Measurements from ENCODE around the gene SPSB4. TPM values are rescaled to one million over a fixed set of nuclear protein-coding genes. Genes with fewer than 3 reads are reported as not detected.

The SPSB4 gene
- 10 to 100 TPM in 3 of 7 donors, 1 to 10 TPM in 4; 5.5 to 10.7 (median 6.5) TPM for total RNA-seq
- polyA plus RNA-seq = 1 to 10 TPM in 1 of 3 donors, under 1 TPM in 2; 0.87 to 2.5 (median 0.91) TPM
- long read RNA-seq, donor 1, partial matches to known transcripts = 0 of 1 reads
- long read RNA-seq, donor 1, other reads (novel, unspliced or antisense) = 0 of 1 reads
- long read RNA-seq, donor 2 = 0 reads

DNA sequence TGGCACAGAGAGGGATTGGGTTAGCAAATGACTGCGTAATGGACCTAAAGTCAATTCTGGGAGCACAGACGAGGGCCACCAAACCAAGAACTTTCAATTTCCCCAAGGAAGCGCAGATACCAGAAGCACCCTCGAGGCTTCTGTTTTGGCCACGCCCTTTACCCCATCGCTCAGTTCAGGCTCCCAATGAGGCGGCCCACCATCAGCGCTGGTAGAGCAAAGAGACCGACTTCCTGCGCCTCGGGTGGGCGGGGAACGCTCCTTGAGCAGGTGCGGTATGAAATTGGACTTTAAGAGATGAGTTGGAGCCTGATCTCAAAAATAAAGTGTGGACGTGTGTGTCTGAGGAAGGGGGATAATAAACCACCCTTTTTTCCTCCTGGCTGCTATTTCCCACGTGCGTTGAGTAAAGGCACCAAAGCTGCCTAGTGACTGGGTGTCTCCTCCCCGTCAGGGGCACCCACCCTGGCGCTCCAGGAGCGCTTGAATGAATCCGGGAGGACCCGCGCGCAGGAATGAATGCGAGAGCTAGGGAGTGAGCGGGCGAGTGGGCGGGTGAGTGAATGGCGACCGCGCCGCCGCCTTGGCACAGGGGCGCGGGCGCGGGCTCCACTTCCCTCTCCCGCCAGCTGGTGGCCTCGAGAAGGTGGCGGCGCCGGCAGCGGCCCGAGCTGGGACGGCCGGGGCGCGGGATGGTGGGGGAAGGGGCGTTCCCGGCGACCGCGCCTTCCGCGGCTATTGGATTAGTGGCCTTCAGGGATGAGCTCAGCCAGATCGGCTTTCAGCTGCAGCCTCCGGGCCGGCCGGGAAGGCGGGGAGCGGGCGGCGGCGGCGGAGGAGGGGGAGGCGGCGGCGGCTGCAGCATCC is at the start of gene SPSB4:
Gene SPSB4 (plus strand): TSS at position 772 of the 867 bp plus-strand sequence. CDS start 14,758 bp downstream, outside the sequence.
- Histone ChIP-seq H3K9me3 (no peaks in the 10 kb centered on the region), H3K4me3 (peak within 1 kb of the TSS; percentile 9 to 69 (median 40)), H3K4me1 (peaks cover 3 to 36% (median 23%) of the 10 kb centered on the region in 6 donors), H3K27me3 (replicated peaks in 1 of 7) (peaks cover 3 to 98% (median 31%) of the 10 kb centered on the region in 7 donors), H3K27ac (peak within 1 kb of the TSS in 4 of 8 donors; percentile 24 to 50 (median 38)), H3K36me3 (no peaks in the 10 kb centered on the region)
- peak; percentile 79 for DNase-seq
- 2 to 5% (median 3%) methylated on average over 43 to 68 of the region's 68 CpGs for WGBS, 5 donors
- TF ChIP-seq POLR2A (IDR thresholded peaks at IDR 0.05) (no peak), POLR2AphosphoS5 (IDR thresholded peaks at IDR 0.05) (peak in 1 of 3 donors; percentile 14), CTCF (IDR thresholded peaks at IDR 0.05 in 8 of 11, conservative IDR thresholded peaks at IDR 0.05 in 3 of 11) (peak in 4 of 11 experiments; percentile 5 to 34 (median 28))
- intact Hi-C loops (cut with DNase I; ENCODE audit: low total_unique reads) = no loop called here

GRCh38 chr3:141006344-141006743 is 44.8 kb upstream of the SPSB4 start:
- intact Hi-C loops (cut with DNase I; ENCODE audit: low total_unique reads) = loop anchor here (10.0 kb wide), 1 partner anchor 188 kb away; no protein-coding TSS in a partner anchor
- no peaks in the 10 kb centered on the region for H3K9me3 ChIP-seq
- peaks cover 0 to 20% (median 0%) of the 10 kb centered on the region in 7 donors for H3K27me3 ChIP-seq (replicated peaks in 1 of 7)
- 83 to 93% (median 88%) methylated on average over 1 of the region's 1 CpG for WGBS, 5 donors
- H3K27ac ChIP-seq = no peak overlapping the region
- no peak overlapping the region for H3K4me3 ChIP-seq
- DNase-seq = no peak
- no peaks in the 10 kb centered on the region for H3K4me1 ChIP-seq
- no peak for TF ChIP-seq POLR2AphosphoS5 (IDR thresholded peaks at IDR 0.05)
- TF ChIP-seq CTCF (IDR thresholded peaks at IDR 0.05 in 8 of 11, conservative IDR thresholded peaks at IDR 0.05 in 3 of 11) = no peak
- TF ChIP-seq POLR2A (IDR thresholded peaks at IDR 0.05) = no peak
- no peaks in the 10 kb centered on the region for H3K36me3 ChIP-seq

GRCh38 chr3:141009496-141009895 is 41.7 kb upstream of the SPSB4 start:
- DNase-seq = no peak
- no peaks in the 10 kb centered on the region for H3K4me1 ChIP-seq
- H3K9me3 ChIP-seq = no peaks in the 10 kb centered on the region
- no peaks in the 10 kb centered on the region for H3K36me3 ChIP-seq
- no peak overlapping the region for H3K4me3 ChIP-seq
- intact Hi-C loops (cut with DNase I; ENCODE audit: low total_unique reads) = loop anchor here (10.0 kb wide), 1 partner anchor 185 kb away; no protein-coding TSS in a partner anchor
- TF ChIP-seq POLR2AphosphoS5 (IDR thresholded peaks at IDR 0.05) (no peak), POLR2A (IDR thresholded peaks at IDR 0.05) (no peak), CTCF (IDR thresholded peaks at IDR 0.05 in 8 of 11, conservative IDR thresholded peaks at IDR 0.05 in 3 of 11) (no peak)
- 55 to 66% (median 63%) methylated on average over 3 of the region's 3 CpGs for WGBS, 5 donors
- H3K27me3 ChIP-seq (replicated peaks in 1 of 7) = peaks cover 0 to 35% (median 0%) of the 10 kb centered on the region in 7 donors
- no peak overlapping the region for H3K27ac ChIP-seq
